GM11168 (cell line): Measurements from ENCODE around the gene ABR.
"Not testable (repeated sequence)": the region's sequence is repeated elsewhere in the genome, so short reads cannot be mapped to it uniquely, and the experiment has no call there.

ENCODE experiments used
- in situ Hi-C: fragments of 300-500 bp; cut with MboI; formaldehyde crosslinking; loops from one replicate; pipeline ENCODE4 v1.12.0; 2022; ENCODE audit warnings: low sequenced_read_pairs; ENCODE audit not compliant: unreplicated experiment

The ABR gene

DNA sequence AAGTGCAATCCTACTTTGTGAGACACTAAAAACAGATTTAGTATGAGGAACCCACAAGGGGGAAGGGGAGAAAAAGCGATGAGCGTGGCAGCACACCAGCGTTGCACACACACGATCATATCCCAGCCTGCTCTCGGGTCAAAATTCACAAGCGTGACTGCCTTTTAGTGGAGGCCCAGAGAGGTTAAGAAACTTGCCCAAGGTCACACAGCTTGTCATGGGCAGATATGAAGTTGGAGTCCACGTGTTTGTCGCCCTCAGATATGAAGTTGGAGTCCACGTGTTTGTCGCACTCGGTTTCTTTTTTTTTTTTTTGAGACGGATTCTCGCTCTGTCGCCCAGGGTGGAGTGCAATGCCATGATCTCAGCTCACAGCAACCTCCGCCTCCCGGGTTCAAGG is 124.5 kb downstream of the ABR start:
- in situ Hi-C loops, result no loop called here

DNA sequence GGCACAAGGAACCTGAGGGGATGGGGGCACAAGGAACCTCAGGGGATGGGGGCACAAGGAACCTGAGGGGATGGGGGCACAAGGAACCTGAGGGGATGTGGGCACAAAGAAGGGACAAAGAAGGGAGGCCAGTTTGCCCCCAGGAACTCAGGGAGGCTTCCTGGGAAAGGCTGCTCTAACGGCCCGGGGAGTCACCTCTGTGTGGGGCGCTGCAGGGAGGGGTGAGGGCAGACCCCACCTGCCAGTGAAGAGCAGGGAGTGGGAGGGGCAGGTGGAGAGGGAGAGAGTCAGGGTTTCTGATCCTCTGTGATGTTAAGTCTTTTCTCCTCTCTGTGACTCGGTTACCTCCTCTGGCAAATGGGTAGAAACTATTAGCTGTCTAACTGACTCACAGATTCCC is 125.1 kb downstream of the ABR start:
- in situ Hi-C loops, result no loop called here

- in situ Hi-C loops, result no loop called here
Measured at GRCh38 chr17:1053661-1054360, 126.0 kb downstream of the ABR start.

GRCh38 chr17:1050996-1051925 is 128.5 kb downstream of the ABR start:
- in situ Hi-C loops, result no loop called here

DNA sequence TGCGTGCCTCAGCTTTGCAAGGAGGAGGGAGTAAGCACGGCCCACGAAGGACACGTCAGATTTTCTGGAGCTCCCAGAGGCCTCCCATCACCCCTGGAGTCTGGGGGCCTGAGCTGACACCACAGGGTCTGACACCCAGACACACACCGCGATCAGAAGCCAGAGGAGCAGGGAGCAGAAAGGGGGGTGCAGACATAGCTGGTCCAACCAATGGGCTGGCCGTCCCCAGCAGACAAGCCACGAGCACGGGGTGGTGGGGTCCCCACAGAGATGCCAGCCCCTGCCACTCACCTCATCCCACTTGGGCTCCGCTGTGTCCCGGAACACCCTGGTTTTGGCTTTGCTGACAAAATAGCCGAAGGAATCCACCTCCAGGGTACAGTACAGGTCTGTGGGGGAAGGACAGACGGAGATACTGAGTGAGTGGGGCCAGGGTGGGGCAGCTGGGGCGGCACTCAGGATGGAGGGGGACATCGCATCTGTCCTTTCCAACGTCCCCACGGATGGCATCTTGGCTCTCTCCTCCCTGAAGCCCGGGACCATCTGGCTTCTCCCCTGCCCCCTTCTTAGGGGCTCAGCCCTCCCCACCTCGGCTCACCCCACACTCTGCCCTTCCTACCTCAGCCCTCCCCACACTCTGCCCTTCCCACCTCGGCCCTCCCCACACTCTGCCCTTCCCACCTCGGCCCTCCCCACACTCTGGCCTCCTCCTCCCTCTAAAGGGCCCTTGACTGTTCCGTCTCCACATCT is 129.4 kb downstream of the ABR start:
- in situ Hi-C loops, result no loop called here

DNA sequence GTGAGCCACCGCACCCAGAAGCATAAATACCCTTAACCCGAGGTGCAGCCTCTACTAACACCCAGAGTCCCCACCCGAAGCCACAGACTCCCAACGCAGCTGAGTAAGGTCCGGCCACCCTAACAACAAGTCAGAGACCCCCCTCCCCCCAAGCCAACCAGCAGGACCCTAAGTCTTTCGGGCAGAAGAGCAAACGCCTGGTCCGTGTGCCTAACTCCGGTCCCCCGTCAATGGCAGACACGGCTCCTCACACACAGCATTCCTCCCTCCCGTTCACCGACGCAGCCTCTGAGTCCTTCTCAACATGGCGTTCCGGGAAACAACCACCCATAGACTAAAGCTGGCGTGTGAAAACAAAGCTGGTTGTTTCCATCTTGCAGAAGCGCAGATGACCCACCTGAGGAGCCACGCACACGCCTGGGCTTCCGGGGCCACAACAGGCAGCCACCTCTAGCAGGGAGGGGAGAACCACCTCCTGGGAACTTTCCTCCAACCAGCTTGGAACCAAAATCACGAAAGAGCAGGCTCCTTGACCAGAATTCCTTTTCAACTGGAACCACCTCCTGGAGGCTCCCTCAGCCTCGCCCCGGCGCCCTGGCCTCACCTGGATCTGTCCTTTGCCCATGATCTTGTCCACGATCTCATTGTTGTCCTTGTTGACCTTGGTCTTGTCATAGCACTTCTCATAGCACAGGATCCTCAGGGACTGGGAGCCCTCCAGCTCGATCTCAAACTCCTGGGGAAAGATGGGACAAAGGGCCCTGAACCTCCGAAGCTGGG is 130.1 kb downstream of the ABR start:
- in situ Hi-C loops, result no loop called here

DNA sequence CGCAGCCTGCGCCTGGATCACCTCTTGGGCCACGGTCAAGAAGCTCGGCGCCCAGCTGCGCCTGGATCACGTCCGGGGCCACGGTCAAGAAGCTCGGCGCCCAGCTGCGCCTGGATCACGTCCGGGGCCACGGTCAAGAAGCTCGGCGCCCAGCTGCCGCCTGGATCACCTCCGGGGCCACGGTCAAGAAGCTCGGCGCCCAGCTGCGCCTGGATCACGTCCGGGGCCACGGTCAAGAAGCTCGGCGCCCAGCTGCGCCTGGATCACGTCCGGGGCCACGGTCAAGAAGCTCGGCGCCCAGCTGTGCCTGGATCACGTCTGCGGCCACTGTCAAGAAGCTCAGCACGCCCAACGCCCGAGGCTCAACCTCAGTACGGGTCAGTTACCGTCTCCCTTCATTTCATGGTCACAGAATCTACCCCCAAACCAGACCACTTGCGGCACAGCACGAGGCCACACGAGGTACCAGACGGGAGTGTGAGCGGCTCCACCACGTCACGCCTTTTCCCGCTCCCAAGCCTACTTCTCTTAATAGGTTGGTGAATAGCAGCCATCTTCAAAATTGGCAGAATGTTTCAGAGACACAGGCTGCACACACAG is 131.2 kb downstream of the ABR start:
- in situ Hi-C loops, result not testable (repeated sequence)

GRCh38 chr17:1047879-1048470 is 131.8 kb downstream of the ABR start:
- in situ Hi-C loops, result no loop called here

GRCh38 chr17:1047177-1047878 is 132.5 kb downstream of the ABR start:
- in situ Hi-C loops, result no loop called here

DNA sequence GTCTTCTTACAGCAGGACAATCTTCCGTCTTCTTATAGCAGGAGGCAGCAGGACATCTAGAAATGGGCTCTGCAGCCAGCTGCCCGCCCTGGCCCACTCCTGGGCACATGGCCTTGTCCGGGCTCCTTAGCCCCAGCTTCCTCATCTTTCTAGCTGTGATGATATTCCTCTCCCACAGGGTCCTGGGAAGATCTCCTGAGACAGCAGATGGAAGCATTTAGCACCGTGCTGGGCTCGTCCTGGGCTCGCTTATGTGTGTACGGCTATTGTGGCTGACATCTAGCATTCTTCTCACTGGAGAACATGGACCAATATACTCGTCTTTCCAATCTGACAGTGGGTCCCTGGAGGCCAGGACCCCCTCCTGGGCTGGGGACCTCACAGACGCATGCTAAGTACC is 134.3 kb downstream of the ABR start:
- in situ Hi-C loops, result no loop called here

DNA sequence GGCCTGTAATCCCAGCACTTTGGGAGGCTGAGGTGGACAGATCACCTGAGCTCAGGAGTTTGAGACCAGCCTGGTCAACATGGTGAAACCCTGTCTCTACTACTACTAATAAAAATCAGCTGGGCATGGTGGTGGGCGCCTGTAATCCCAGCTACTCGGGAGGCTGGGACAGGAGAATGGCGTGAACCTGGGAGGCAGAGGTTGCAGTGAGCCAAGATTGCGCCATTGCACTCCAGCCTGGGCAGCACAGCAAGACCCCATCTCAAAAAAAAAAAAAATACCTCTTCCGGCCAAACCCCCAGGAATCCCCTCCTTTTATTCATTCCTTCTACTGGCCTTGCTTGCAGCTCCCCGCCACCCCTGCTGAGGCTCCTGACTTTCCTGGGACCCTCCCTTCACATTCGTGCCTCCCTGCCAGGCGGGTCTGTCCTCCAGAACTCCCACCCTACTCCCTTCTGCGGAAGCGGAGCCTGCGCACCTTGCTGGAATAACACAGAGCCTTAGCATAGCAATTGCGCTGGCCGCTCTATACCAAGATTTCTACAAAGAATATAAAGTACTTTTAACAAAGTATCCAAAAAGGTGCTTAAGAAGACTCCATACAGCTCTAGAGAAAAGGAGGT is 135.3 kb downstream of the ABR start:
- in situ Hi-C loops, result not testable (repeated sequence)

DNA sequence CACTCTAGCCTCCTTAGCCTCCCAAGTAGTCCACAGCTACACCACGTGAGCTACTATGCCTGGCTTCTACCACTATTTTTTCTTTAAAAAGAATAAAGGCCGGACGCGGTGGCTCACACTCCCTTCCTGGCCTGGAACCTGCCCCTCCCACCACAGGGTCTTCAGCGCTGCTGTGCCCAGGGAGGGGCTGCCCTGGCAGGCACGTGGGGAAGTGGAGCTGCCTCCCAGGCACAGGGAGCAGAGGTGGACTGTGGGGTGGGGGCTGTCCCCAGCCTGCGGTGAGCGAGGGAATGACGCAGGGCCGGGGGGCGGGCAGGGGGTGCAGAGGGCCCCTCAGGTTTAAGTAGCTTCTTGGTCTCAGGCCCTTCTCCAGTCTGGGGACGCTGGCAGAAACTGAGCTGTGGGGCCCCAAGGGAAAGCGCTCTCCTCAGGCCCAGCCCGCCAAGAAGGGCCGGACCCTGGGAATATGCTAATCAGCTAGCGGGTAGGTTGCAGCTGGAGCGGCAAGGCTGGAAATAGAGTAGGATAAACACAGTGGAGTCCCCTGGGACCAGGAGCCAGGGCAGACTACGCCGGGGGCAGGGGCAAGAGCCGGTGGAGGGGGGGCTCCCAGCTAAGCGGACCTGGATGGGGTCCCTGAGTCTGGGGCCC is 136.1 kb downstream of the ABR start:
- in situ Hi-C loops, result no loop called here

DNA sequence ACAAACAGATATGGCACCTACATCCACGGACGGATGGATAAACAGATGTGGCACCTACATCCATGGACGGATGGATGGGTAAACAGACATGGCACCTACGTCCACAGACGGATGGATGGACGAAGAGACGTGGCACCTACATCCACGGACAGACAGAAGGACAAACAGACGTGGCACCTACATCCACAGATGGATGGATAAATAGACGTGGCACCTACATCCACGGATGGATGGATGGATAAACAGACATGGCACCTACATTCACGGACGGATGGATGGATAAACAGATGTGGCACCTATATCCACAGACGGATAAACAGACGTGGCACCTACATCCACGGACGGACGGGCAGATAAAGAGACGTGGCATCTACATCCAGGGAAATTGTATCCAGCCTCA is 137.3 kb downstream of the ABR start:
- in situ Hi-C loops, result no loop called here

DNA sequence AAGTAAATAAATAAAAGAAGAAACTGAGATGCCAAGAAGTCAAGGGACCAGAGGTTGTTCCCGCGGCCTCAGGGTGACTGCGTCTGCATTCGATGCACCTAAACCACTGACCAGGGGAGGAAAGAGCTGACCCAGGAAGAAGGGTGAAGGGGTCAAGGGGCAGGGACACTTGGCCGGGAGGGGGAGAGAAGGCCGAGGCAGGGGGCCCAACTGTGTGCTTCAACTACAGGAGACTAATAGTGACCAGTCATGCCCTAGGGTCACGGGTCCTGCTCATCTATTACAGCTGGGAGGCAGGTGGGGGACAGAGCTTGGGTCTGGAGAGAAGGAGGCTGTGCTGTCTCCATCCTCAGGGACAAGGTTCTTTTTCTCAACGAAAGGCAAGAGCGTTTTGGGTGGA is 138.0 kb downstream of the ABR start:
- in situ Hi-C loops, result no loop called here

GRCh38 chr17:1040216-1040600 is 139.6 kb downstream of the ABR start:
- in situ Hi-C loops, result no loop called here

DNA sequence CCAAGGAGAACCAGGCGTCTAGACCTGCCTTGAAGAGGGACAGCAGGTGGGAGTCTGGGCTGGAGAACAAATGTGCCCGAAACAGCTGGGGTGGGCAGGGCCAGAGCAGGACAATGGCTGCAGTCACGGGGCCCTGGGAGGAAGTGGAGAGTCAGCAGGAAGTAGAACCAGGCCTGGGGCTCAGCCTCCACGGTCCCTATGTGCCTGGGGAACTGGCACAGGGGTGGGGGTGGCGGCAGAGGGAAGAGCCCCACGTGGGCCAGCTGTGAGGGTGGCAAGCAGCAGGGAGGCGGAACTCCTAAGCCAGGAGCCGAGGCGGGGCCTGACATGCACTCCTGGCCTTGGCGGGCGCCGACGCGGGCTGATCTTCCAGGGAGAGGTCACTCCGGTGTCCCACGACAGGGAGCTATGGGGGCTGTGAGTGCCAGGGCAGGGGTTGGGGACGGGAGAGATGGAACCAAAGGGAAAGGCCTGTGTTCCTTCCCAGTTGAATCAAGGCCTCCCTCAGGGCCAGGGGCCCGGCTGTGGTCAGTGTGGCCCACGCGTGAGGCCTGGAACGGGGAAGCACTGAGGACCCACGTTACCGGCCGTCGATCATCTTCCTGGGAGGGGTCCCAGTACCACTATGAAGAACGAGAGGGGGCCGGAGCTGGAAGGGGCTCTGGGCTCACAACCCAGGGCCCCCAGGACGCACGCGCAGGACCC is 140.1 kb downstream of the ABR start:
- in situ Hi-C loops, result no loop called here

DNA sequence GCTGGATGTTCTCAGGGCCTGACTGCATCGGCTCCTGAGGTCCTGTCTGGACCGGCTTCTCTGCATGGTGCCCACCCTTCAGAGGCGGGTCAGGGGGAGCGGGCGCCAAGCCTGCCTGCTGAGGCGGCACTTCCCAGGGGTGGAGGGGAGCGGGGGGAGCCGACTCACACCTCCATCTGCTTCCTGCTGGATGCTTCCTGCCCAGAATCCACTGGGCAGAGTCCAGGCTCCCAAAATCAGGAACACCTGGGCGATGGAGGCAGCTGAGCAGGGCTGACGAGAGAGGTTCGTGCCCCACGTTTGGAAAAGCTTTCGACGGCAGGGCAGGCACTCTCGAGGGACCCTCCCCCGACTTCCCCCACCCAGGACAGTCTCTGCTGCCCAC is 140.7 kb downstream of the ABR start:
- in situ Hi-C loops, result no loop called here
